ENCODE data around the gene OVCA2.

The OVCA2 gene

GRCh38 chr17:2081564-2081963, 39.7 kb downstream of the OVCA2 start:
- Mint-ChIP-seq H3K9me3 (no peaks in the 10 kb centered on the region), H3K4me3 (peak overlapping the region; percentile 47), H3K27me3 (ENCODE audit: low read depth) (no peaks in the 10 kb centered on the region), H3K4me1 (ENCODE audit: low read depth) (peaks cover 56% of the 10 kb centered on the region), H3K36me3 (ENCODE audit: low read depth) (peaks cover 60% of the 10 kb centered on the region), H3K27ac (peak overlapping the region; percentile 80)
- DNase-seq (ENCODE audit: low spot score) = no peak

GRCh38 chr17:2082003-2082781, 40.4 kb downstream of the OVCA2 start:
- Mint-ChIP-seq H3K4me1 (ENCODE audit: low read depth) (peaks cover 62% of the 10 kb centered on the region), H3K9me3 (no peaks in the 10 kb centered on the region), H3K27ac (peak overlapping the region; percentile 80), H3K27me3 (ENCODE audit: low read depth) (no peaks in the 10 kb centered on the region), H3K36me3 (ENCODE audit: low read depth) (peaks cover 55% of the 10 kb centered on the region), H3K4me3 (peak overlapping the region; percentile 47)
- no peak for DNase-seq (ENCODE audit: low spot score)

- peak overlapping the region; percentile 39 for H3K4me3 Mint-ChIP-seq
- peaks cover 69% of the 10 kb centered on the region for H3K4me1 Mint-ChIP-seq (ENCODE audit: low read depth)
- no peaks in the 10 kb centered on the region for H3K27me3 Mint-ChIP-seq (ENCODE audit: low read depth)
- no peaks in the 10 kb centered on the region for H3K9me3 Mint-ChIP-seq
- DNase-seq (ENCODE audit: low spot score) = no peak
- H3K36me3 Mint-ChIP-seq (ENCODE audit: low read depth) = peaks cover 45% of the 10 kb centered on the region
- H3K27ac Mint-ChIP-seq = peak overlapping the region; percentile 76
These were observed 41.8 kb downstream of the OVCA2 start for GRCh38 chr17:2083613-2084035.

GRCh38 chr17:2084036-2084765, 42.4 kb downstream of the OVCA2 start:
- Mint-ChIP-seq H3K4me3 (peak overlapping the region; percentile 6), H3K36me3 (ENCODE audit: low read depth) (peaks cover 41% of the 10 kb centered on the region), H3K9me3 (no peaks in the 10 kb centered on the region), H3K4me1 (ENCODE audit: low read depth) (peaks cover 75% of the 10 kb centered on the region), H3K27me3 (ENCODE audit: low read depth) (no peaks in the 10 kb centered on the region), H3K27ac (peak overlapping the region; percentile 42)
- DNase-seq (ENCODE audit: low spot score) = no peak

GRCh38 chr17:2084766-2085647, 43.2 kb downstream of the OVCA2 start:
- H3K4me1 Mint-ChIP-seq (ENCODE audit: low read depth) = peaks cover 82% of the 10 kb centered on the region
- H3K4me3 Mint-ChIP-seq = peak overlapping the region; percentile 6
- peaks cover 37% of the 10 kb centered on the region for H3K36me3 Mint-ChIP-seq (ENCODE audit: low read depth)
- peak overlapping the region; percentile 42 for H3K27ac Mint-ChIP-seq
- no peaks in the 10 kb centered on the region for H3K9me3 Mint-ChIP-seq
- DNase-seq (ENCODE audit: low spot score) = no peak
- H3K27me3 Mint-ChIP-seq (ENCODE audit: low read depth) = no peaks in the 10 kb centered on the region

- H3K4me3 Mint-ChIP-seq = no peak overlapping the region
- peak overlapping the region; percentile 39 for H3K27ac Mint-ChIP-seq
- peaks cover 33% of the 10 kb centered on the region for H3K36me3 Mint-ChIP-seq (ENCODE audit: low read depth)
- no peaks in the 10 kb centered on the region for H3K27me3 Mint-ChIP-seq (ENCODE audit: low read depth)
- H3K4me1 Mint-ChIP-seq (ENCODE audit: low read depth) = peaks cover 88% of the 10 kb centered on the region
- no peak for DNase-seq (ENCODE audit: low spot score)
- no peaks in the 10 kb centered on the region for H3K9me3 Mint-ChIP-seq
These were observed 43.8 kb downstream of the OVCA2 start for GRCh38 chr17:2085648-2085949.

GRCh38 chr17:2086306-2086705, 44.5 kb downstream of the OVCA2 start:
- no peaks in the 10 kb centered on the region for H3K9me3 Mint-ChIP-seq
- peak overlapping the region; percentile 70 for H3K4me3 Mint-ChIP-seq
- peaks cover 31% of the 10 kb centered on the region for H3K36me3 Mint-ChIP-seq (ENCODE audit: low read depth)
- peaks cover 92% of the 10 kb centered on the region for H3K4me1 Mint-ChIP-seq (ENCODE audit: low read depth)
- peak overlapping the region; percentile 80 for H3K27ac Mint-ChIP-seq
- no peak for DNase-seq (ENCODE audit: low spot score)
- no peaks in the 10 kb centered on the region for H3K27me3 Mint-ChIP-seq (ENCODE audit: low read depth)

- DNase-seq (ENCODE audit: low spot score) = peak; percentile 80
- H3K36me3 Mint-ChIP-seq (ENCODE audit: low read depth) = peaks cover 26% of the 10 kb centered on the region
- H3K9me3 Mint-ChIP-seq = no peaks in the 10 kb centered on the region
- peak overlapping the region; percentile 70 for H3K4me3 Mint-ChIP-seq
- peaks cover 84% of the 10 kb centered on the region for H3K4me1 Mint-ChIP-seq (ENCODE audit: low read depth)
- H3K27me3 Mint-ChIP-seq (ENCODE audit: low read depth) = no peaks in the 10 kb centered on the region
- H3K27ac Mint-ChIP-seq = peak overlapping the region; percentile 80
These were observed 45.9 kb downstream of the OVCA2 start for GRCh38 chr17:2087597-2088211.

GRCh38 chr17:2089021-2089422, 47.2 kb downstream of the OVCA2 start:
- peak overlapping the region; percentile 88 for H3K4me3 Mint-ChIP-seq
- H3K36me3 Mint-ChIP-seq (ENCODE audit: low read depth) = peaks cover 24% of the 10 kb centered on the region
- no peaks in the 10 kb centered on the region for H3K27me3 Mint-ChIP-seq (ENCODE audit: low read depth)
- H3K27ac Mint-ChIP-seq = peak overlapping the region; percentile 93
- peaks cover 77% of the 10 kb centered on the region for H3K4me1 Mint-ChIP-seq (ENCODE audit: low read depth)
- DNase-seq (ENCODE audit: low spot score) = no peak
- H3K9me3 Mint-ChIP-seq = no peaks in the 10 kb centered on the region

GRCh38 chr17:2090210-2090641, 48.4 kb downstream of the OVCA2 start:
- Mint-ChIP-seq H3K9me3 (no peaks in the 10 kb centered on the region), H3K27me3 (ENCODE audit: low read depth) (no peaks in the 10 kb centered on the region), H3K27ac (peak overlapping the region; percentile 93), H3K4me1 (ENCODE audit: low read depth) (peaks cover 69% of the 10 kb centered on the region), H3K4me3 (peak overlapping the region; percentile 88), H3K36me3 (ENCODE audit: low read depth) (peaks cover 22% of the 10 kb centered on the region)
- DNase-seq (ENCODE audit: low spot score) = no peak

- no peak for DNase-seq (ENCODE audit: low spot score)
- Mint-ChIP-seq H3K4me3 (peak overlapping the region; percentile 88), H3K9me3 (no peaks in the 10 kb centered on the region), H3K27me3 (ENCODE audit: low read depth) (no peaks in the 10 kb centered on the region), H3K36me3 (ENCODE audit: low read depth) (peaks cover 19% of the 10 kb centered on the region), H3K4me1 (ENCODE audit: low read depth) (peaks cover 64% of the 10 kb centered on the region), H3K27ac (peak overlapping the region; percentile 17)
These were observed 49.1 kb downstream of the OVCA2 start for GRCh38 chr17:2090804-2091534.

GRCh38 chr17:2092253-2092652, 50.4 kb downstream of the OVCA2 start:
- no peak for DNase-seq (ENCODE audit: low spot score)
- peak overlapping the region; percentile 43 for H3K27ac Mint-ChIP-seq
- no peak overlapping the region for H3K4me3 Mint-ChIP-seq
- H3K9me3 Mint-ChIP-seq = no peaks in the 10 kb centered on the region
- no peaks in the 10 kb centered on the region for H3K27me3 Mint-ChIP-seq (ENCODE audit: low read depth)
- H3K36me3 Mint-ChIP-seq (ENCODE audit: low read depth) = peaks cover 19% of the 10 kb centered on the region
- H3K4me1 Mint-ChIP-seq (ENCODE audit: low read depth) = peaks cover 54% of the 10 kb centered on the region
